Measurements from ENCODE around the gene SLC7A1.

GRCh38 chr13:29591310-29591709 lies 4.2 kb downstream of the SLC7A1 start:
- TF ChIP-seq, protein P1, sequence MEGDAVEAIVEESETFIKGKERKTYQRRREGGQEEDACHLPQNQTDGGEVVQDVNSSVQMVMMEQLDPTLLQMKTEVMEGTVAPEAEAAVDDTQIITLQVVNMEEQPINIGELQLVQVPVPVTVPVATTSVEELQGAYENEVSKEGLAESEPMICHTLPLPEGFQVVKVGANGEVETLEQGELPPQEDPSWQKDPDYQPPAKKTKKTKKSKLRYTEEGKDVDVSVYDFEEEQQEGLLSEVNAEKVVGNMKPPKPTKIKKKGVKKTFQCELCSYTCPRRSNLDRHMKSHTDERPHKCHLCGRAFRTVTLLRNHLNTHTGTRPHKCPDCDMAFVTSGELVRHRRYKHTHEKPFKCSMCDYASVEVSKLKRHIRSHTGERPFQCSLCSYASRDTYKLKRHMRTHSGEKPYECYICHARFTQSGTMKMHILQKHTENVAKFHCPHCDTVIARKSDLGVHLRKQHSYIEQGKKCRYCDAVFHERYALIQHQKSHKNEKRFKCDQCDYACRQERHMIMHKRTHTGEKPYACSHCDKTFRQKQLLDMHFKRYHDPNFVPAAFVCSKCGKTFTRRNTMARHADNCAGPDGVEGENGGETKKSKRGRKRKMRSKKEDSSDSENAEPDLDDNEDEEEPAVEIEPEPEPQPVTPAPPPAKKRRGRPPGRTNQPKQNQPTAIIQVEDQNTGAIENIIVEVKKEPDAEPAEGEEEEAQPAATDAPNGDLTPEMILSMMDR (conservative IDR thresholded peaks at IDR 0.05; ENCODE audit: low read depth in 2 of 2) = no peak
- no peak for TF ChIP-seq POLR2AphosphoS5 (IDR thresholded peaks at IDR 0.05; ENCODE audit: low read depth)
- TF ChIP-seq, protein P2, sequence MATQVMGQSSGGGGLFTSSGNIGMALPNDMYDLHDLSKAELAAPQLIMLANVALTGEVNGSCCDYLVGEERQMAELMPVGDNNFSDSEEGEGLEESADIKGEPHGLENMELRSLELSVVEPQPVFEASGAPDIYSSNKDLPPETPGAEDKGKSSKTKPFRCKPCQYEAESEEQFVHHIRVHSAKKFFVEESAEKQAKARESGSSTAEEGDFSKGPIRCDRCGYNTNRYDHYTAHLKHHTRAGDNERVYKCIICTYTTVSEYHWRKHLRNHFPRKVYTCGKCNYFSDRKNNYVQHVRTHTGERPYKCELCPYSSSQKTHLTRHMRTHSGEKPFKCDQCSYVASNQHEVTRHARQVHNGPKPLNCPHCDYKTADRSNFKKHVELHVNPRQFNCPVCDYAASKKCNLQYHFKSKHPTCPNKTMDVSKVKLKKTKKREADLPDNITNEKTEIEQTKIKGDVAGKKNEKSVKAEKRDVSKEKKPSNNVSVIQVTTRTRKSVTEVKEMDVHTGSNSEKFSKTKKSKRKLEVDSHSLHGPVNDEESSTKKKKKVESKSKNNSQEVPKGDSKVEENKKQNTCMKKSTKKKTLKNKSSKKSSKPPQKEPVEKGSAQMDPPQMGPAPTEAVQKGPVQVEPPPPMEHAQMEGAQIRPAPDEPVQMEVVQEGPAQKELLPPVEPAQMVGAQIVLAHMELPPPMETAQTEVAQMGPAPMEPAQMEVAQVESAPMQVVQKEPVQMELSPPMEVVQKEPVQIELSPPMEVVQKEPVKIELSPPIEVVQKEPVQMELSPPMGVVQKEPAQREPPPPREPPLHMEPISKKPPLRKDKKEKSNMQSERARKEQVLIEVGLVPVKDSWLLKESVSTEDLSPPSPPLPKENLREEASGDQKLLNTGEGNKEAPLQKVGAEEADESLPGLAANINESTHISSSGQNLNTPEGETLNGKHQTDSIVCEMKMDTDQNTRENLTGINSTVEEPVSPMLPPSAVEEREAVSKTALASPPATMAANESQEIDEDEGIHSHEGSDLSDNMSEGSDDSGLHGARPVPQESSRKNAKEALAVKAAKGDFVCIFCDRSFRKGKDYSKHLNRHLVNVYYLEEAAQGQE (IDR thresholded peaks at IDR 0.05; ENCODE audit: unreplicated experiment) = no peak
